Osteoblast (primary cell): ENCODE data around the gene ADAM29. TPM values are rescaled to one million over a fixed set of nuclear protein-coding genes. Genes with fewer than 3 reads are reported as not detected.

ENCODE experiments used
- DNase-seq: peaks from one replicate; pipeline ENCODE4 v3.0.0; 2011; ENCODE audit warnings: low spot score, mixed read lengths; ENCODE audit not compliant: insufficient read length; ENCODE audit errors: missing footprints
- H2AFZ ChIP-seq: 2 replicates; pipeline ENCODE4 v1.6.0; 2011; ENCODE audit warnings: mild to moderate bottlenecking, low read length
- H3K27ac ChIP-seq: 2 replicates; pipeline ENCODE4 v1.5.1; 2011; ENCODE audit warnings: mild to moderate bottlenecking, low read depth, low read length, moderate library complexity
- H3K27me3 ChIP-seq: 2 replicates; pipeline ENCODE4 v1.6.0; 2012; ENCODE audit warnings: mild to moderate bottlenecking, control low read depth, inconsistent platforms, low read length, moderate library complexity; ENCODE audit not compliant: insufficient read depth
- H3K36me3 ChIP-seq: 2 replicates; pipeline ENCODE4 v1.5.1; 2011; ENCODE audit warnings: mild to moderate bottlenecking, low read length, control low read depth, moderate library complexity; ENCODE audit not compliant: insufficient read depth
- H3K4me1 ChIP-seq: 2 replicates; pipeline ENCODE4 v1.5.1; 2011; ENCODE audit warnings: mild to moderate bottlenecking, low read length, control low read depth, moderate library complexity; ENCODE audit not compliant: insufficient read depth
- H3K4me2 ChIP-seq: 2 replicates; pipeline ENCODE4 v1.6.0; 2011; ENCODE audit warnings: mild to moderate bottlenecking, low read length; ENCODE audit not compliant: insufficient read depth
- H3K4me3 ChIP-seq: fragments of 200-600 bp; sonication (generic); 3 replicates; pipeline ENCODE4 v1.5.1; 2012; ENCODE audit warnings: mild to moderate bottlenecking, low read length, inconsistent platforms; ENCODE audit not compliant: insufficient read depth
- H3K79me2 ChIP-seq: 2 replicates; pipeline ENCODE4 v1.6.0; 2012; ENCODE audit warnings: mild to moderate bottlenecking, low read length, control low read depth, inconsistent platforms; ENCODE audit not compliant: insufficient read depth
- H3K9me3 ChIP-seq: 2 replicates; pipeline ENCODE4 v1.5.1; 2011; ENCODE audit warnings: low read depth, low read length, control low read depth
- H4K20me1 ChIP-seq: 2 replicates; pipeline ENCODE4 v1.6.0; 2012; ENCODE audit warnings: mild to moderate bottlenecking, low read length, control low read depth; ENCODE audit not compliant: insufficient read depth
- total RNA-seq: library from RNA; depleted of rRNA; stranded (reverse); fragments of >200 nt; gene quantifications from 2 replicates; pipeline ENCODE4 v1.2.3, GENCODE V29; 2012
- TF ChIP-seq, protein P1 (sequence below): IDR thresholded peaks from 2 replicates; pipeline ENCODE4 v1.5.1; 2011; ENCODE audit warnings: mild to moderate bottlenecking, low read depth, low read length, moderate library complexity; ENCODE audit errors: extremely low read depth

Gene ADAM29
- total RNA-seq, 1 donor, result not detected

DNA sequence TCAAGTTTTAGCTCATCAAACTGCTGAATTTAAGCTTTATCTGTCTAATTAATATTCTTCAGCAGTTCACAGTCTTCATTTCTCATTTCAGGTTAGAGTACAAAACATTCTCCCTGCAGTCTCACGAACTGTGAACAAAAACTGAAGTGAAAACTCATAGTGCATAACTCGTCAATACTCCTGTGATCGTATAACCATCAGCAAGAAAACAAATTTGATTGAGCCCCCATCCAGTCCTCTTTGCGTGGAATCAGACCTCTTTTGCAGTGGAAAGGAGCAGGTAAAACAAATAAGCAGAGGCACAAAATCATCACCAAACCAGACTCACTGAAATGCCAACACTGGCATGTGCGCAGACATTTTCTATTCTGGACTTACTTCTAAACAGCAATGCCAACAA is 12.7 kb downstream of the ADAM29 start:
- Histone ChIP-seq H3K4me2 (no peak overlapping the region), H2AFZ (no peak overlapping the region), H3K79me2 (no peaks in the 10 kb centered on the region), H3K27ac (no peak overlapping the region), H3K4me1 (no peaks in the 10 kb centered on the region), H3K9me3 (no peaks in the 10 kb centered on the region), H3K36me3 (no peaks in the 10 kb centered on the region), H4K20me1 (no peaks in the 10 kb centered on the region), H3K27me3 (no peaks in the 10 kb centered on the region), H3K4me3 (no peak overlapping the region)
- no peak for DNase-seq
- TF ChIP-seq, protein P1, sequence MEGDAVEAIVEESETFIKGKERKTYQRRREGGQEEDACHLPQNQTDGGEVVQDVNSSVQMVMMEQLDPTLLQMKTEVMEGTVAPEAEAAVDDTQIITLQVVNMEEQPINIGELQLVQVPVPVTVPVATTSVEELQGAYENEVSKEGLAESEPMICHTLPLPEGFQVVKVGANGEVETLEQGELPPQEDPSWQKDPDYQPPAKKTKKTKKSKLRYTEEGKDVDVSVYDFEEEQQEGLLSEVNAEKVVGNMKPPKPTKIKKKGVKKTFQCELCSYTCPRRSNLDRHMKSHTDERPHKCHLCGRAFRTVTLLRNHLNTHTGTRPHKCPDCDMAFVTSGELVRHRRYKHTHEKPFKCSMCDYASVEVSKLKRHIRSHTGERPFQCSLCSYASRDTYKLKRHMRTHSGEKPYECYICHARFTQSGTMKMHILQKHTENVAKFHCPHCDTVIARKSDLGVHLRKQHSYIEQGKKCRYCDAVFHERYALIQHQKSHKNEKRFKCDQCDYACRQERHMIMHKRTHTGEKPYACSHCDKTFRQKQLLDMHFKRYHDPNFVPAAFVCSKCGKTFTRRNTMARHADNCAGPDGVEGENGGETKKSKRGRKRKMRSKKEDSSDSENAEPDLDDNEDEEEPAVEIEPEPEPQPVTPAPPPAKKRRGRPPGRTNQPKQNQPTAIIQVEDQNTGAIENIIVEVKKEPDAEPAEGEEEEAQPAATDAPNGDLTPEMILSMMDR, result no peak

DNA sequence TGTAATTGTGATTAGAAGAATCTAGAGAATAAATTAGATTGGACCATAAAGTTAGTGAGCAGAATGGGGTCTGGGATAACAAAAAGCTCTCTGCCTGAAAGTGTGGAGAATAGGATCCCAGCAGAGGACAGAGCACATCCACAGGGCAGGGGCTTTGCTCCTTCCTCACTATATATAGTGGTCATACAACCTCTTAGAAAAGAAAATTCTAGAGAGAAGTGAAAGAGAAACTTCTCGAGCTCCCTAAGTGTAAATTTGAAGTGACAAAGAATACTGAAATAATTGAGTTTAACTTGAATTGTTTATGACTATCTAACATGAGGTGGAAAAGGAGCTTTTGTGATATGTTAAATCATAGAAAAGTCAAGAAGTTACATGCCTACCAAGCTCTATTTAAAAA is 14.9 kb downstream of the ADAM29 start:
- TF ChIP-seq, protein P1, result no peak
- Histone ChIP-seq H3K79me2 (no peaks in the 10 kb centered on the region), H3K36me3 (no peaks in the 10 kb centered on the region), H3K4me3 (no peak overlapping the region), H3K27me3 (no peaks in the 10 kb centered on the region), H3K27ac (no peak overlapping the region), H4K20me1 (no peaks in the 10 kb centered on the region), H2AFZ (no peak overlapping the region), H3K4me1 (no peaks in the 10 kb centered on the region), H3K9me3 (no peaks in the 10 kb centered on the region), H3K4me2 (no peak overlapping the region)
- DNase-seq, result no peak

DNA sequence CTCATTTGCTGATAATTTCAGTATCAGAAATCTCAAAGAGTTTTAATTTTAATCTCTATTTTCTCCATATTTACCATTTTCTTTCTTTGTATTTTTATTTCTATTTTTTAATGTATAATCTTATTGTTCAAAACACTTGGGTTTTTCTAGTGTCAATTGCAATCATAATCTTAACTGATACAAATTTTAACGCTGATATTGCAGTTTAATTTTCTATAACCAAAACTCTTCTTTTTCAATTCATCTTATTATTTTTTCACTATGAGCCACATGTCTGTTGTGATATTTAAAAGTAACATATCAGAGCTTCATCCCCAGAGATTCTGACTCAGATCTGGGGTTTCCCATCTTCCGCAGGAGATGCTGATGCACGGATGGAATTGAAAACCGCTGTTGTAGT is 16.2 kb downstream of the ADAM29 start:
- Histone ChIP-seq H4K20me1 (no peaks in the 10 kb centered on the region), H3K27ac (no peak overlapping the region), H3K4me3 (no peak overlapping the region), H2AFZ (no peak overlapping the region), H3K9me3 (no peaks in the 10 kb centered on the region), H3K4me1 (no peaks in the 10 kb centered on the region), H3K36me3 (no peaks in the 10 kb centered on the region), H3K79me2 (no peaks in the 10 kb centered on the region), H3K4me2 (no peak overlapping the region), H3K27me3 (no peaks in the 10 kb centered on the region)
- DNase-seq, result no peak
- TF ChIP-seq, protein P1, result no peak

DNA sequence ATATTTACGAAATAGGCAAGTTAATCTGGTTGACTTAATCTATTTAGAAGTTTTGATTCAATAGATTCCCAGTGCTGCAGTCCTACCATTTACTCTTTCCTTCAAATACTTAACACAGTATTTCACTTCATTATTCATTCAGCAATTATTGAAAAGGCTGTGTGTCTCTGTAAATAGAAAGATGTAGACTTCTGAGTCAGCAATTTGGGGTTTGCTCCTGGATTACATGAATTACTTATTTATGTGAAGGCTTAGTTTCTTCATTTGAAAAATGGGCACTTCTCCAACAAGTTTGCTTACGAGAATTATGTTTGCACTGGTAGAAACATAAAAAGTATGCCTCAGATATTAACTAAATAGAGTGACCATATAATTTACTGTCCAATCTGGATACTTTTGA is 17.4 kb downstream of the ADAM29 start:
- H4K20me1 ChIP-seq, result no peaks in the 10 kb centered on the region
- H3K4me1 ChIP-seq, result no peaks in the 10 kb centered on the region
- H3K4me3 ChIP-seq, result no peak overlapping the region
- no peak overlapping the region for H3K4me2 ChIP-seq
- no peaks in the 10 kb centered on the region for H3K27me3 ChIP-seq
- no peak overlapping the region for H2AFZ ChIP-seq
- no peaks in the 10 kb centered on the region for H3K36me3 ChIP-seq
- no peak for DNase-seq
- no peak overlapping the region for H3K27ac ChIP-seq
- TF ChIP-seq, protein P1, result no peak
- no peaks in the 10 kb centered on the region for H3K9me3 ChIP-seq
- H3K79me2 ChIP-seq, result no peaks in the 10 kb centered on the region
